OCI-LY7 (cell line): ENCODE data around the gene DZIP1L. TPM values are rescaled to one million over a fixed set of nuclear protein-coding genes. Genes with fewer than 3 reads are reported as not detected.

Experiments
- BruUV-seq: library from RNA; stranded (reverse); fragments of 400-500 nt; replicated peaks from 2 replicates; lab custom pipeline; 2021; lab: Mats Ljungman, UMichigan
- CTCF ChIA-PET: fragments of 300-600 bp; sonication (Branson Sonifier 250); formaldehyde crosslinking; loops from one replicate; lab custom pipeline; 2022; ENCODE audit warnings: antibody characterized with exemption; ENCODE audit not compliant: unreplicated experiment; lab: Charles Lee
- POLR2A ChIA-PET: fragments of 300-600 bp; sonication (Branson Sonifier 250); formaldehyde crosslinking; loops from one replicate; lab custom pipeline; 2022; ENCODE audit warnings: antibody characterized with exemption; lab: Charles Lee
- DNase-seq: peaks from one replicate; pipeline ENCODE4 v3.0.0-alpha.2; 2015; ENCODE audit warnings: low spot score
- H2AFZ ChIP-seq: fragments of 200-600 bp; sonication (generic), shearing (Covaris generic); 2 replicates; pipeline ENCODE4 v1.6.1; 2014; ENCODE audit warnings: mild to moderate bottlenecking, antibody characterized with exemption, low read length, moderate library complexity
- H3K27ac ChIP-seq: fragments of 200-600 bp; sonication (generic); 2 replicates; pipeline ENCODE4 v1.5.1; 2014; ENCODE audit warnings: mixed run types, low read depth, mild to moderate bottlenecking, moderate library complexity, low read length, inconsistent platforms; ENCODE audit not compliant: poor library complexity, severe bottlenecking
- H3K36me3 ChIP-seq: fragments of 200-600 bp; sonication (generic); 2 replicates; pipeline ENCODE4 v1.6.1; 2014; ENCODE audit warnings: mild to moderate bottlenecking, antibody characterized with exemption, low read length, moderate library complexity, mixed read lengths; ENCODE audit not compliant: insufficient read depth
- H3K4me1 ChIP-seq: fragments of 200-600 bp; sonication (generic); 2 replicates; pipeline ENCODE4 v1.5.1; 2014; ENCODE audit warnings: mild to moderate bottlenecking, low read length; ENCODE audit not compliant: insufficient read depth, poor library complexity, severe bottlenecking
- H3K4me2 ChIP-seq: fragments of 200-600 bp; sonication (generic); 2 replicates; pipeline ENCODE4 v1.6.1; 2014; ENCODE audit warnings: mild to moderate bottlenecking, low read length
- H3K4me3 ChIP-seq: fragments of 200-600 bp; sonication (generic); 2 replicates; pipeline ENCODE4 v1.5.1; 2014; ENCODE audit warnings: mild to moderate bottlenecking, low read depth, low read length; ENCODE audit not compliant: poor library complexity, severe bottlenecking
- H3K79me2 ChIP-seq: fragments of 200-600 bp; sonication (generic); 2 replicates; pipeline ENCODE4 v1.6.1; 2016; ENCODE audit warnings: low read depth, mild to moderate bottlenecking, low read length, moderate library complexity, mixed read lengths; ENCODE audit not compliant: insufficient read depth
- H3K9me2 ChIP-seq: fragments of 200-600 bp; sonication (generic); 2 replicates; pipeline ENCODE4 v1.6.1; 2016; ENCODE audit warnings: mild to moderate bottlenecking, low read length, mixed read lengths; ENCODE audit not compliant: insufficient read depth
- H3K9me3 ChIP-seq: fragments of 200-600 bp; sonication (generic); 2 replicates; pipeline ENCODE4 v1.6.1; 2014; ENCODE audit warnings: mild to moderate bottlenecking, mixed run types, low read length, mixed read lengths
- H4K20me1 ChIP-seq: fragments of 200-600 bp; sonication (generic); 2 replicates; pipeline ENCODE4 v1.6.1; 2014; ENCODE audit warnings: mild to moderate bottlenecking, antibody characterized with exemption, low read length, moderate library complexity, mixed read lengths; ENCODE audit not compliant: insufficient read depth
- EZH2phosphoT487 ChIP-seq: fragments of 200-600 bp; sonication (generic); IDR thresholded peaks from 2 replicates; pipeline ENCODE4 v1.6.1; 2018; ENCODE audit warnings: low read depth, borderline replicate concordance, mild to moderate bottlenecking, mixed run types, antibody characterized with exemption, low read length, moderate library complexity, mixed read lengths
- intact Hi-C: fragments of 100-400 bp; cut with micrococcal nuclease; formaldehyde crosslinking; loops from one replicate; pipeline ENCODE4 v1.10.0; 2022; ENCODE audit not compliant: unreplicated experiment
- total RNA-seq, 2 experiments: library from RNA; depleted of rRNA in 1 of 2; stranded (reverse); fragments of >200 nt in 1 of 2; shearing (Covaris generic) in 1 of 2; gene quantifications; 2 replicates each; pipeline ENCODE4 v1.2.3, GENCODE V29; 2014 to 2022
- TF ChIP-seq, protein P1 (sequence below): fragments of 200-600 bp; sonication (generic); conservative IDR thresholded peaks from 2 replicates; pipeline ENCODE4 v1.5.1; 2014; ENCODE audit warnings: mild to moderate bottlenecking, antibody characterized with exemption, low read length, moderate library complexity, mixed read lengths

The DZIP1L gene
- total RNA-seq, 2 experiments from 2014 or later = not detected

DNA sequence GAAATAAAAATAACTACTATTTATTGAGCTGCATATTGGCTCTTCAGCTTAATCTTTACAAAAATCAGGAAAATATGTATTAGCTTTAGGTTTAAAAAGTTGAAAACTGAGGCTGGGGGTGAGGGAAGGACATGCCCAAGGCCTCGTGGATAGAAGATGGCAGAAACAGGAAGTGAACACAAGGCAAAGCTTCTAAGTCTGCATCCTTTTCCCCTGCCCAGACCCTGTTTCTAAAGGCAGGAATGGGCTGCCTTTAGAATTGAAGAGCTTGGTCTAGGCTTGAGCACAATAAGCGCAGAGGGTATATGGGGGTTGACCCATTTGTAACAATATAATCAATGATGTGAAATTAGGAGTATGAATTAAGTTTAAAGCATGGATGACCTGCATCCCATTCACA lies 99.3 kb downstream of the DZIP1L start:
- H3K4me2 ChIP-seq = no peak overlapping the region
- no peaks in the 10 kb centered on the region for H3K9me3 ChIP-seq
- H3K36me3 ChIP-seq = no peaks in the 10 kb centered on the region
- intact Hi-C loops = no loop called here
- no peak overlapping the region for H3K27ac ChIP-seq
- DNase-seq = no peak
- no peaks in the 10 kb centered on the region for H3K4me1 ChIP-seq
- ChIA-PET CTCF (no interaction called here), POLR2A (interaction anchor here (1.3 kb wide), 1 partner anchor 14 kb away, joined by 5 read pairs; no protein-coding TSS in a partner anchor)
- no TSS peak for BruUV-seq
- H3K4me3 ChIP-seq = no peak overlapping the region
- H4K20me1 ChIP-seq = no peaks in the 10 kb centered on the region
- no peak overlapping the region for H2AFZ ChIP-seq
- TF ChIP-seq, protein P1, sequence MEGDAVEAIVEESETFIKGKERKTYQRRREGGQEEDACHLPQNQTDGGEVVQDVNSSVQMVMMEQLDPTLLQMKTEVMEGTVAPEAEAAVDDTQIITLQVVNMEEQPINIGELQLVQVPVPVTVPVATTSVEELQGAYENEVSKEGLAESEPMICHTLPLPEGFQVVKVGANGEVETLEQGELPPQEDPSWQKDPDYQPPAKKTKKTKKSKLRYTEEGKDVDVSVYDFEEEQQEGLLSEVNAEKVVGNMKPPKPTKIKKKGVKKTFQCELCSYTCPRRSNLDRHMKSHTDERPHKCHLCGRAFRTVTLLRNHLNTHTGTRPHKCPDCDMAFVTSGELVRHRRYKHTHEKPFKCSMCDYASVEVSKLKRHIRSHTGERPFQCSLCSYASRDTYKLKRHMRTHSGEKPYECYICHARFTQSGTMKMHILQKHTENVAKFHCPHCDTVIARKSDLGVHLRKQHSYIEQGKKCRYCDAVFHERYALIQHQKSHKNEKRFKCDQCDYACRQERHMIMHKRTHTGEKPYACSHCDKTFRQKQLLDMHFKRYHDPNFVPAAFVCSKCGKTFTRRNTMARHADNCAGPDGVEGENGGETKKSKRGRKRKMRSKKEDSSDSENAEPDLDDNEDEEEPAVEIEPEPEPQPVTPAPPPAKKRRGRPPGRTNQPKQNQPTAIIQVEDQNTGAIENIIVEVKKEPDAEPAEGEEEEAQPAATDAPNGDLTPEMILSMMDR = no peak
- no peak for TF ChIP-seq EZH2phosphoT487
- H3K79me2 ChIP-seq = no peaks in the 10 kb centered on the region
- no peaks in the 10 kb centered on the region for H3K9me2 ChIP-seq

DNA sequence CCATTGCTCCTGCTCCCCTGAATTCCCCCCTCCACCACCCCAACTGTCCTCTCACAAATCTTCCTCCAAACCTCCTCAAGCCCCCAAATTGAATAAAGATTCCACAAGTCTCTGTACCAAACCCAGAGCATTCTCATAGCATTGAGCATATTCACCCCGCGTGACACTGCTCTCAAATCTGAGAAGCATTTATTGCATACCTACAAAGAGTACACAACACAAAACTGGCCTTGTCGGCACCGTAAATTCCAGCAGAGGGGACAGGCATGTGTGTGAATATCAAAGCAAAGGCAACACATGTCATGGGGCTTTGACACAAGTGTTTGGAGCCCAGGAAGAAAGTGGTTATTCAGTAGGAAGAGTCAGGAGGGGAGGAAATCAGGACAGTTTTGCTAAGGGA lies 102.9 kb downstream of the DZIP1L start:
- H3K79me2 ChIP-seq = no peaks in the 10 kb centered on the region
- no peak overlapping the region for H3K4me3 ChIP-seq
- intact Hi-C loops = no loop called here
- H3K9me3 ChIP-seq = no peaks in the 10 kb centered on the region
- no peak for DNase-seq
- ChIA-PET POLR2A (no interaction called here), CTCF (no interaction called here)
- H3K4me2 ChIP-seq = no peak overlapping the region
- no TSS peak for BruUV-seq
- H4K20me1 ChIP-seq = no peaks in the 10 kb centered on the region
- no peak for TF ChIP-seq EZH2phosphoT487
- TF ChIP-seq, protein P1 = no peak
- H2AFZ ChIP-seq = no peak overlapping the region
- H3K27ac ChIP-seq = no peak overlapping the region
- no peaks in the 10 kb centered on the region for H3K36me3 ChIP-seq
- H3K4me1 ChIP-seq = no peaks in the 10 kb centered on the region
- H3K9me2 ChIP-seq = no peaks in the 10 kb centered on the region

Other genes with a start within 250 kb of the DZIP1L start
- not detected in 2 replicates for gene CLDN18, start 105.4 kb downstream of the DZIP1L start, total RNA-seq (2014; rRNA removed; shearing (Covaris generic))
- not detected in 2 replicates for gene CLDN18, start 105.4 kb downstream of the DZIP1L start, total RNA-seq (2022)
- gene A4GNT, start 16.8 kb upstream of the DZIP1L start, total RNA-seq (2014; rRNA removed; shearing (Covaris generic)) = not detected in 2 replicates
- not detected in 2 replicates for gene A4GNT, start 16.8 kb upstream of the DZIP1L start, total RNA-seq (2022)
- 13.6 and 21.4 TPM in 2 replicates for gene DBR1, start 59.3 kb upstream of the DZIP1L start, total RNA-seq (2014; rRNA removed; shearing (Covaris generic))
- gene DBR1, start 59.3 kb upstream of the DZIP1L start, total RNA-seq (2022) = 16.4 and 22.7 TPM in 2 replicates
- gene ARMC8, start 71.7 kb upstream of the DZIP1L start, total RNA-seq (2014; rRNA removed; shearing (Covaris generic)) = 34.1 and 48.8 TPM in 2 replicates
- gene ARMC8, start 71.7 kb upstream of the DZIP1L start, total RNA-seq (2022) = 57.1 and 61.8 TPM in 2 replicates
- 0.54 TPM in 1 of 2 replicates, not detected in the other for gene NME9, start 214.2 kb upstream of the DZIP1L start, total RNA-seq (2014; rRNA removed; shearing (Covaris generic))
- gene NME9, start 214.2 kb upstream of the DZIP1L start, total RNA-seq (2022) = not detected in 2 replicates
- gene MRAS, start 233.0 kb upstream of the DZIP1L start, total RNA-seq (2014; rRNA removed; shearing (Covaris generic)) = not detected in 2 replicates
- not detected in 2 replicates for gene MRAS, start 233.0 kb upstream of the DZIP1L start, total RNA-seq (2022)